Breast epithelium (tissue), 4 donors: Measurements from ENCODE around the gene OR6B1. TPM values are rescaled to one million over a fixed set of nuclear protein-coding genes. Genes with fewer than 3 reads are reported as not detected.

Experiments
- DNase-seq, 2 donors: peaks; one replicate each; pipeline ENCODE4 v3.0.0-alpha.2; 2019; ENCODE audit warnings: low spot score in 2 of 2
- H3K27ac ChIP-seq, 2 donors: fragments of 200-600 bp; sonication (generic) in 1 of 2; one replicate each; pipeline ENCODE4 v1.5.1; 2016 to 2019; ENCODE audit warnings: mild to moderate bottlenecking in 1 of 2
- H3K27me3 ChIP-seq, 2 donors: fragments of 200-600 bp; sonication (generic) in 1 of 2; one replicate each; pipeline versions ENCODE4 v1.5.1 to v1.6.0; 2017 to 2019; ENCODE audit warnings: control low read depth in 1 of 2, mild to moderate bottlenecking in 1 of 2
- H3K36me3 ChIP-seq: fragments of 200-600 bp; one replicate; pipeline ENCODE4 v1.5.1; 2019
- H3K4me1 ChIP-seq, 2 donors: fragments of 200-600 bp; sonication (generic); one replicate each; pipeline ENCODE4 v1.5.1; 2016 to 2019; ENCODE audit warnings: control low read depth in 1 of 2
- H3K4me3 ChIP-seq, 3 donors: fragments of 200-600 bp; sonication (generic); 1 replicate in 2 of 3; 2 replicates in 1 of 3; pipeline ENCODE4 v1.5.1; 2016 to 2019; ENCODE audit warnings: mild to moderate bottlenecking in 3 of 3, moderate library complexity in 2 of 3
- H3K9me3 ChIP-seq, 2 donors: fragments of 200-600 bp; sonication (generic) in 1 of 2; one replicate each; pipeline ENCODE4 v1.5.1; 2016 to 2019; ENCODE audit warnings: control low read depth in 1 of 2
- POLR2A ChIP-seq: fragments of 450-650 bp; IDR thresholded peaks from one replicate; pipeline ENCODE4 v1.6.1; 2016; ENCODE audit warnings: antibody characterized with exemption, mild to moderate bottlenecking, moderate library complexity
- POLR2AphosphoS5 ChIP-seq, 3 donors: sonication (generic); formaldehyde crosslinking; IDR thresholded peaks; one replicate each; pipeline ENCODE4 v1.6.1; 2017; ENCODE audit warnings: antibody characterized with exemption in 3 of 3
- intact Hi-C: fragments of 100-400 bp; cut with DNase I; formaldehyde crosslinking; loops from one replicate; pipeline ENCODE4 v1.15.1; 2023; ENCODE audit warnings: low total_unique reads
- total RNA-seq, 3 donors: library from RNA; depleted of rRNA; stranded (reverse); fragments of >200 nt; gene quantifications; one replicate each; pipeline ENCODE4 v1.1.0, GENCODE V29; 2016
- TF ChIP-seq, protein P1 (sequence below), 3 donors: fragments of 450-650 bp; IDR thresholded peaks; one replicate each; pipeline ENCODE4 v1.5.1; 2016 to 2017; ENCODE audit warnings: antibody characterized with exemption in 3 of 3, mild to moderate bottlenecking in 3 of 3, moderate library complexity in 3 of 3

The OR6B1 gene
- total RNA-seq = not detected

DNA sequence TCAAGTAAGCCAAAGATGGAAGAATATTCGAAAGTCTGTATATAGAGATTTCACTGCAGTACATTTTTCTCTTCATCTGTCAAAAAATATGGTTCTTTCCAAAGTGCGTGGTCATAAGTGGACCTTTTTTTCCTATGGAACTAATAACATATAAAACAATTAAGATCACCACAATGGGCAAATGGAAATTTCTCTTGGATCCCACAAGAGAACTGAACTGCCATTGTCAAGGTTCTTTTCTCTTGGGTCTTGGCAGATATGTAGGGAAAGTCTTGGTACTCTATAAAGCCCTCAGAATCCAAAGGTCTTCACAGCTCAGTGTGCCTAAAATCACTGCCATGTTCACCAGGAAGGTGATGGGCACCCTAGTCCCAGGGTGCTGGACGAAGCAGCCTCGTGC, at the start of gene OR6B1:
OR6B1 (plus strand) TSS at position 301 of the 400 bp plus-strand sequence. CDS start 3,677 bp downstream, outside the sequence.
- Histone ChIP-seq H3K4me3 (no peak within 1 kb of the TSS), H3K36me3 (no peaks in the 10 kb centered on the region), H3K9me3 (no peaks in the 10 kb centered on the region), H3K4me1 (no peaks in the 10 kb centered on the region), H3K27me3 (no peaks in the 10 kb centered on the region), H3K27ac (no peak within 1 kb of the TSS)
- no peak for DNase-seq
- TF ChIP-seq POLR2A (no peak), POLR2AphosphoS5 (IDR thresholded peaks at IDR 0.05) (no peak)
- TF ChIP-seq, protein P1, sequence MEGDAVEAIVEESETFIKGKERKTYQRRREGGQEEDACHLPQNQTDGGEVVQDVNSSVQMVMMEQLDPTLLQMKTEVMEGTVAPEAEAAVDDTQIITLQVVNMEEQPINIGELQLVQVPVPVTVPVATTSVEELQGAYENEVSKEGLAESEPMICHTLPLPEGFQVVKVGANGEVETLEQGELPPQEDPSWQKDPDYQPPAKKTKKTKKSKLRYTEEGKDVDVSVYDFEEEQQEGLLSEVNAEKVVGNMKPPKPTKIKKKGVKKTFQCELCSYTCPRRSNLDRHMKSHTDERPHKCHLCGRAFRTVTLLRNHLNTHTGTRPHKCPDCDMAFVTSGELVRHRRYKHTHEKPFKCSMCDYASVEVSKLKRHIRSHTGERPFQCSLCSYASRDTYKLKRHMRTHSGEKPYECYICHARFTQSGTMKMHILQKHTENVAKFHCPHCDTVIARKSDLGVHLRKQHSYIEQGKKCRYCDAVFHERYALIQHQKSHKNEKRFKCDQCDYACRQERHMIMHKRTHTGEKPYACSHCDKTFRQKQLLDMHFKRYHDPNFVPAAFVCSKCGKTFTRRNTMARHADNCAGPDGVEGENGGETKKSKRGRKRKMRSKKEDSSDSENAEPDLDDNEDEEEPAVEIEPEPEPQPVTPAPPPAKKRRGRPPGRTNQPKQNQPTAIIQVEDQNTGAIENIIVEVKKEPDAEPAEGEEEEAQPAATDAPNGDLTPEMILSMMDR (IDR thresholded peaks at IDR 0.05) = no peak
- intact Hi-C loops = no loop called here

DNA sequence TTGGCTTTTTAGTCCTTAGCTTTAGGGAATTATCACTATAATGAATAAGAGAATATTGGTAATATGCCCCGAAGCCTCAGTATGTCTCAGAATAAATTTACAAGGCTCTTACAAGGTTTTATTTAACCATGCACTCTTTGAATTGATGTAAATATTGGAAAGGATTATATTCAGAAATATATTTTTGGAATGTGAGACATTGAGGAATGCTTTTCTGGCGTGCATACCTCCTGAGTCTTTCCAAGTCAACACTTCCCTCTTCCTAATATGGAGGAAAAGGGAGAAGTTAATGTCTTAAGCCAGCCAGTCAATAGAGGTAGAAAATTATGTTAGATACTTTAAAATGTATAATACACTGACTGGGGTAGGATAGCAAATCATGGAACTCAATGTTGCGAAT, 46.7 kb upstream of the OR6B1 start:
- DNase-seq = no peak
- Histone ChIP-seq H3K4me3 (no peak overlapping the region), H3K9me3 (no peaks in the 10 kb centered on the region), H3K4me1 (no peaks in the 10 kb centered on the region), H3K36me3 (no peaks in the 10 kb centered on the region), H3K27me3 (no peaks in the 10 kb centered on the region), H3K27ac (no peak overlapping the region)
- TF ChIP-seq, protein P1 (IDR thresholded peaks at IDR 0.05) = no peak
- TF ChIP-seq POLR2AphosphoS5 (IDR thresholded peaks at IDR 0.05) = no peak
- no peak for TF ChIP-seq POLR2A
- intact Hi-C loops = no loop called here

DNA sequence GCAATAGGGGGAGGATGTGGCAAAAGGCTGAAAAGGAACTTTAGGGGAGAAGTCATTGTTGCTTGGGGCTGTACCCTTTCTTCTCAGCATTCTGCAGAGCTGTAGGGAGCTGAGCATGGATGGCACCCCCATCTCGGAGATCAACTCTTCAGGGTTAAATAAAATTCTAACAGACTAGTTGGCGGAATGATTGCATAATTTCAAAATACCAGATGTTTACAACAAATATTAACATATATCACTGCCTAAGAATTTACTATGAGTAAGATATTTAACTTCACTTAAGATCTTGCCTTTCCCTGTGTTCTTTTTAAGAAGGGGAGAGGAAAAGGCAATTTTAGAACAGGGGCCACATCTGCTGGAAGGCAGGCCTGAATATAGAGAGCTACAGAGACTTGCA, 46.0 kb upstream of the OR6B1 start:
- no peaks in the 10 kb centered on the region for H3K27me3 ChIP-seq
- H3K27ac ChIP-seq = no peak overlapping the region
- no peak for DNase-seq
- no peaks in the 10 kb centered on the region for H3K36me3 ChIP-seq
- no peak overlapping the region for H3K4me3 ChIP-seq
- intact Hi-C loops = no loop called here
- no peaks in the 10 kb centered on the region for H3K9me3 ChIP-seq
- no peaks in the 10 kb centered on the region for H3K4me1 ChIP-seq
- TF ChIP-seq, protein P1 (IDR thresholded peaks at IDR 0.05) = no peak
- TF ChIP-seq POLR2A (no peak), POLR2AphosphoS5 (IDR thresholded peaks at IDR 0.05) (no peak)

DNA sequence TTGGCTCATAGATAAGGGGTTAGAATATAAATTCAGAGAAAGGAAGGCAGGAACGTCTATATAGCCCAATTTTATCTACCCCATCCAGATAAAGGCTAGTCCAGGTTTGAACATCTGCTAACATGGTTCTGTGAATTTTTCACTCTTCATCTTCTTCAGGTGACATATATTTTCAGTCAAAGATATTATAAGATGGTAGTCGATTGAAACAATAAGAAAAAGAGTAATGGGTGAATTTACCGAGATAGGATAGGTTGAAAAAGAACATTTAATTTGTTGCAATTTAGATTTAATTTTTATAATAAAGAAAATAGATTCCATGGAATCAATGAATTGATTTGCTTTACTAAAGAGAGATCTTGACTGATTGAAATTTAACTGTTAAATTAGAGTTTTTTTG, 45.6 kb upstream of the OR6B1 start, which contains the start of gene OR2F1:
OR2F1 (plus strand) TSS at position 301 of the 400 bp plus-strand sequence. CDS start 5,127 bp downstream, outside the sequence.
- no peaks in the 10 kb centered on the region for H3K9me3 ChIP-seq
- H3K4me1 ChIP-seq = no peaks in the 10 kb centered on the region
- no peaks in the 10 kb centered on the region for H3K36me3 ChIP-seq
- H3K27me3 ChIP-seq = no peaks in the 10 kb centered on the region
- H3K27ac ChIP-seq = no peak within 1 kb of the TSS
- intact Hi-C loops = no loop called here
- no peak for DNase-seq
- H3K4me3 ChIP-seq = no peak within 1 kb of the TSS
- TF ChIP-seq POLR2A = no peak
- TF ChIP-seq, protein P1 (IDR thresholded peaks at IDR 0.05) = no peak
- TF ChIP-seq POLR2AphosphoS5 (IDR thresholded peaks at IDR 0.05) = no peak

DNA sequence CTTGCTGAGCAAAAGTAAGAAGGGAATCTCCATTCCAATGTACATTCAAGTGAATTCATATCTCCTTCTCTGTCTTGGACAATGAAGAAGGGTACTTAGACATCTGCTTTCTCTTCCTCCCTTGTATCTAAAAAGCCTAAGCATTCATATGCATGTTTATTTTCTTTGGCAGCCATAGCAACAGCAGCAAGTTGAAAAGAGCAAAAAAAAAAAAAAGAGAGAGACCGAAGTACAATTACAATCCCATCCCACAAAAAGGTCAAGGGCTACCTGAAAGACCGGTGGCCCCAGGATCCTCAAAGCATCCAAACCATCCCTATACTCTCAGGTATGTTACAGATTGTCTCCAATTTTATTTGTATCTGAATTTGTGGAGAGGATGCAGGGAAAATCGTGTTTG, 41.3 kb upstream of the OR6B1 start:
- DNase-seq = no peak
- no peaks in the 10 kb centered on the region for H3K36me3 ChIP-seq
- intact Hi-C loops = no loop called here
- no peaks in the 10 kb centered on the region for H3K4me1 ChIP-seq
- H3K27me3 ChIP-seq = no peaks in the 10 kb centered on the region
- H3K9me3 ChIP-seq = no peaks in the 10 kb centered on the region
- no peak overlapping the region for H3K4me3 ChIP-seq
- no peak overlapping the region for H3K27ac ChIP-seq
- TF ChIP-seq, protein P1 (IDR thresholded peaks at IDR 0.05) = no peak
- no peak for TF ChIP-seq POLR2A
- TF ChIP-seq POLR2AphosphoS5 (IDR thresholded peaks at IDR 0.05) = no peak
